Esophagus squamous epithelium (tissue), 4 donors: ENCODE data around the gene EVL.

Source experiments
- CTCF ChIP-seq, 6 experiments: fragments of 450-650 bp in 4 of 6; fragments of 200-600 bp in 2 of 6; sonication (generic) in 2 of 6; IDR thresholded peaks; one replicate each; pipeline ENCODE4 v1.5.1; 2016 to 2019; ENCODE audit warnings: antibody characterized with exemption in 6 of 6, mild to moderate bottlenecking in 4 of 6, moderate library complexity in 4 of 6
- POLR2A ChIP-seq, 4 donors: fragments of 450-650 bp; IDR thresholded peaks; one replicate each; pipeline ENCODE4 v1.6.1; 2017; ENCODE audit warnings: antibody characterized with exemption in 4 of 4, mild to moderate bottlenecking in 4 of 4, moderate library complexity in 3 of 4

- TF ChIP-seq POLR2A (IDR thresholded peaks at IDR 0.05) (no peak), CTCF (IDR thresholded peaks at IDR 0.05) (no peak)
Observed at GRCh38 chr14:100149851-100150611, 84.8 kb downstream of the EVL start.
